Heart right ventricle (tissue), 16 donors: Measurements from ENCODE around the gene STARD5. TPM values are rescaled to one million over a fixed set of nuclear protein-coding genes. Genes with fewer than 3 reads are reported as not detected.
A peak's percentile ranks its signal among the peaks of the same experiment; 100 is the strongest.
"Not testable (repeated sequence)": the region's sequence is repeated elsewhere in the genome, so short reads cannot be mapped to it uniquely, and the experiment has no call there.

Experiments
- ATAC-seq, 8 donors: fragments of 200-7000 bp; cut with Tn5 transposase; one replicate each; pipeline ENCODE4 v1.9.1; 2020; ENCODE audit warnings: mild to moderate bottlenecking in 8 of 8, moderate library complexity in 8 of 8, moderate number of reproducible peaks in 1 of 8
- DNase-seq, 2 donors: peaks; one replicate each; pipeline ENCODE4 v3.0.0-alpha.2; 2020
- H3K27ac ChIP-seq, 10 donors: fragments of 200-600 bp; sonication (generic) in 2 of 10; one replicate each; pipeline versions ENCODE4 v1.5.0 to v1.8.0; 2020 to 2022; ENCODE audit warnings: mild to moderate bottlenecking in 3 of 10
- H3K27me3 ChIP-seq, 7 donors: fragments of 200-600 bp; one replicate each; pipeline ENCODE4 v1.8.0; 2021 to 2022; ENCODE audit warnings: mild to moderate bottlenecking in 2 of 7
- H3K36me3 ChIP-seq, 9 donors: fragments of 200-600 bp; sonication (generic) in 1 of 9; one replicate each; pipeline versions ENCODE4 v1.5.0 to v1.8.0; 2020 to 2022; ENCODE audit warnings: mild to moderate bottlenecking in 2 of 9
- H3K4me1 ChIP-seq, 9 donors: fragments of 200-600 bp; sonication (generic) in 1 of 9; one replicate each; pipeline versions ENCODE4 v1.5.0 to v1.8.0; 2020 to 2022; ENCODE audit warnings: mild to moderate bottlenecking in 4 of 9
- H3K4me3 ChIP-seq, 10 donors: fragments of 200-600 bp; sonication (generic) in 2 of 10; one replicate each; pipeline versions ENCODE4 v1.5.0 to v1.8.0; 2020 to 2022; ENCODE audit warnings: mild to moderate bottlenecking in 7 of 10, moderate library complexity in 2 of 10
- H3K9me3 ChIP-seq, 11 donors: fragments of 200-600 bp in 10 of 11; sonication (generic) in 2 of 11; one replicate each; pipeline versions ENCODE4 v1.5.0 to v1.8.0; 2013 to 2022; ENCODE audit warnings: mild to moderate bottlenecking in 2 of 11, control low read depth in 1 of 11, moderate library complexity in 1 of 11
- WGBS, 2 donors: extraction: QIAGEN DNeasy Blood & Tissue Kit; methylation state at CpG; one replicate each; pipeline ENCODE4 v1.1.7; 2013; ENCODE audit warnings: inconsistent platforms in 1 of 2; 5-methylcytosine and 5-hydroxymethylcytosine counted together
- intact Hi-C, 10 donors: fragments of 100-400 bp; cut with DNase I; formaldehyde crosslinking; loops; one replicate each; pipeline versions ENCODE4 v1.11.1 to v1.14.2; 2022
- polyA plus RNA-seq, 2 donors: library from polyadenylated mRNA; stranded (reverse); fragments of 200-250 nt; gene quantifications; one replicate each; pipeline ENCODE4 v1.2.3, GENCODE V29; 2013
- total RNA-seq, 10 donors: library from RNA; stranded (reverse); fragmentation: NEBNext Ultra II Directional in 3 of 10; extraction: Animal tissue kit (Norgen Biotek cat#: 25700) in 3 of 10; gene quantifications; one replicate each; pipeline versions ENCODE4 v1.2.1 to v1.2.4, GENCODE V29; 2021 to 2023
- TF ChIP-seq, protein P1 (sequence below), 9 donors: fragments of 200-600 bp; sonication (generic) in 2 of 9; IDR thresholded peaks; one replicate each; pipeline versions ENCODE4 v1.5.0 to v1.8.0; 2021 to 2022; ENCODE audit warnings: antibody characterized with exemption in 9 of 9, mild to moderate bottlenecking in 5 of 9, moderate library complexity in 1 of 9
- donor health status: Arrhythmogenic right ventricular cardiomyopathy.
- donor health status: ischemic (EF 13 %, LVEDD 7.1; RV severe dilation, severe dysfunction).
- donor health status: healthy with polysubstance abuse.
- donor health status: DM: no; HTN: yes; CAD: no.
- donor health status: DM: no; HTN: no; CAD: no.
- donor health status: ischemic (EF 25% LVEDD 6.9; RV normal size, moderate dysfunction).
- donor health status: ischemic (EF 25% LVEDD 5.7; RV mildly dilated, moderate dysfunction).
- donor health status: healthy.
- donor health status: DM: yes; HTN: yes; CAD: no.
- donor health status: Ischemic cardiomyopathy.
- donor health status: ischemic (EF 35%, LVEDD 5.7; RV mildly dilated, moderate dysfunction).
- donor health status: nonischemic (EF 11% LVEDD 7.7; RV severe dilation, severe dysfunction).
- donor health status: DM: yes; HTN: yes; CAD: no.
- donor health status: PGD.
- donor health status: ischemic (EF 29% LVEDD 5.4; RV normal size, mild dysfunction).
- donor health status: nonischemic (EF 23%, LVEDD 6.1; RV moderate dilation, normal function).

Gene STARD5
- total and polyA plus RNA-seq, 12 donors, result 0.70 to 4.7 (median 1.3) TPM

DNA sequence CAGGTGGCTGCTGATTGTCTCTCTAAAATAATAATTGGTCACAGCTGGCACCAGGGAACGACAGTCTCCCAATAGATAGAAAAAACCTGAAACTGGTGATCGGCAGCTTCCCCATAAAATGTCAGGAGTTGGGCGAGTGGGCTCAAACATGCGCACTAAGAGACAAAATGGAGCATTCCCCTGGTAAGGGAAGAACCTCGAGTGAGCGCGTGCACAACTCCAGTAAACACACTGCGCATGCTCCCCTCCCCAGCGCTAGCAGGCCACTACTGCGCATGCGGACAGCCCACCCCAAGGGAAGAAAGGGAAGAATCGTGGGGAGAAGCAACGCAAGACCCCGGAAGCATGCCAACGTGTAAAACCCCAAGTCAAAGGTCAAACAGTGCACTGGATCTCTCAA, 7.7 kb upstream of the STARD5 start:
- WGBS, 2 donors, result 87 to 91% methylated on average over 15 of the region's 15 CpGs
- no peak overlapping the region for H3K27ac ChIP-seq
- TF ChIP-seq, protein P1, sequence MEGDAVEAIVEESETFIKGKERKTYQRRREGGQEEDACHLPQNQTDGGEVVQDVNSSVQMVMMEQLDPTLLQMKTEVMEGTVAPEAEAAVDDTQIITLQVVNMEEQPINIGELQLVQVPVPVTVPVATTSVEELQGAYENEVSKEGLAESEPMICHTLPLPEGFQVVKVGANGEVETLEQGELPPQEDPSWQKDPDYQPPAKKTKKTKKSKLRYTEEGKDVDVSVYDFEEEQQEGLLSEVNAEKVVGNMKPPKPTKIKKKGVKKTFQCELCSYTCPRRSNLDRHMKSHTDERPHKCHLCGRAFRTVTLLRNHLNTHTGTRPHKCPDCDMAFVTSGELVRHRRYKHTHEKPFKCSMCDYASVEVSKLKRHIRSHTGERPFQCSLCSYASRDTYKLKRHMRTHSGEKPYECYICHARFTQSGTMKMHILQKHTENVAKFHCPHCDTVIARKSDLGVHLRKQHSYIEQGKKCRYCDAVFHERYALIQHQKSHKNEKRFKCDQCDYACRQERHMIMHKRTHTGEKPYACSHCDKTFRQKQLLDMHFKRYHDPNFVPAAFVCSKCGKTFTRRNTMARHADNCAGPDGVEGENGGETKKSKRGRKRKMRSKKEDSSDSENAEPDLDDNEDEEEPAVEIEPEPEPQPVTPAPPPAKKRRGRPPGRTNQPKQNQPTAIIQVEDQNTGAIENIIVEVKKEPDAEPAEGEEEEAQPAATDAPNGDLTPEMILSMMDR (IDR thresholded peaks at IDR 0.05), result no peak
- no peak overlapping the region for H3K4me3 ChIP-seq
- H3K9me3 ChIP-seq, result no peaks in the 10 kb centered on the region
- peak in 1 of 8 donors; percentile 46 for ATAC-seq
- intact Hi-C loops, result loop anchor here in 4 of 10 donors (5.0 to 10.0 kb wide), 3 partner anchors 47 to 57 kb away; no protein-coding TSS in a partner anchor
- no peak for DNase-seq
- no peaks in the 10 kb centered on the region for H3K36me3 ChIP-seq
- no peaks in the 10 kb centered on the region for H3K27me3 ChIP-seq
- peaks cover 0 to 19% (median 6%) of the 10 kb centered on the region in 9 donors for H3K4me1 ChIP-seq

DNA sequence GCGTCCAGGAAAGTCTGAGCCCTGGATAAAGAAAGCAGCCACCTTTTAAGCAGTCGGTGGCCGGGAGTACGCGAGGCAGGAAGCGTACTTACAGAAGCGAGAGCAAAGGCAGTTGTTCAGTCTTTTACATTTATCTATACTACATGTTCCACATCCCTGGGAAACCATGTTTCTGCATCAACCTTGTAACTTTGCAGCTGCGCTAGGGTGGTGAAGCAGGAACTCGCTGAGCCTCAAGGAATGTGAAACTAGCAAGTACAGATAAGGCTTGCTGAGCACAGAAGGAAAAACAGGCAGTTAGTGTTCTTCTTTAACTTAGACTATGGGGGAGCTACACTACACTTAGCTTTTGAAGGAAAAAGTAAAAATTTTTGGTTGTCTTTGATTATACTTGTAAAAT, 7.2 kb upstream of the STARD5 start:
- not testable (repeated sequence) for H3K27ac ChIP-seq, DNase-seq, H3K9me3 ChIP-seq, H3K36me3 ChIP-seq, H3K27me3 ChIP-seq, H3K4me3 ChIP-seq
- intact Hi-C loops, result loop anchor here in 4 of 10 donors (5.0 to 10.0 kb wide), 3 partner anchors 46 to 56 kb away; no protein-coding TSS in a partner anchor
- ATAC-seq, result peak in 1 of 8 donors; percentile 18
- H3K4me1 ChIP-seq, result peaks cover 0 to 19% (median 1%) of the 10 kb centered on the region in 9 donors
- 46 to 59% methylated on average over 9 of the region's 9 CpGs for WGBS, 2 donors

DNA sequence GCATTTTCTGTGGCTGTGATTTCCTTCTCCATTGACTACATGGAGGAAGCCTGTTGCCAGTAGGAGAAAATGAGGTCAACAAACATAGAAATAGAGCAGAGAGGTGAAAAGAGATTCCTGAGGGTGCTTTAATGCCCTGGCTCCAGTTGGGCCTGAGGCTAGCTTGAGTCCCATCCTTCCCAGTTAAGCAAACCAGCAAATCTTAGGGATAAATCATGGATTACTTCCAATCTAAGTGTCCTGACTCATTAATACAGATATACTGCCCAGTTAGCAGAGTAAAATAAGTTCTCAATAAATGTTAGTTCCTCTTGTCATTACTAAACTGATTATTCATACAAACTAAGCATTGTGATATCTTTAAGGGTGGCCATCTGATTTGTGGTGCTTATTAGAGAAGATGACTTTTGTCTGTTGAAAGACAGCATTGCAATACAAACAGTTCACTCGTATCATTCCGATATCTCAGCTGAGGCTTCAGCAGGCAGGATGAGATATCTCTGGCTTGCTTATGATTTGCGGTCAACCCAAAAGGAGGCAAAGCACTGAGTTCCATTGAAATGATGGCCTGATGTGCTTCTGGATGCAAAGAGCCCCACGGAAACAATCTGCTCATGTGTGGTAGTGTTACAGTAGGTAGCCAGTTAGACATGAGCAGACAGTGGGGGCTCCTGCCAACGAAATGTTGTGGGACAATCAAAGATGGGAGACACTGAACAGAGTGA, 6.6 kb upstream of the STARD5 start:
- TF ChIP-seq, protein P1 (IDR thresholded peaks at IDR 0.05), result no peak
- Histone ChIP-seq H3K36me3 (no peaks in the 10 kb centered on the region), H3K27me3 (no peaks in the 10 kb centered on the region), H3K9me3 (no peaks in the 10 kb centered on the region), H3K27ac (no peak overlapping the region), H3K4me1 (peaks cover 0 to 19% (median 0%) of the 10 kb centered on the region in 9 donors), H3K4me3 (no peak overlapping the region)
- ATAC-seq, result no peak
- 78 to 83% methylated on average over 5 of the region's 5 CpGs for WGBS, 2 donors
- no peak for DNase-seq
- intact Hi-C loops, result loop anchor here in 4 of 10 donors (5.0 to 10.0 kb wide), 3 partner anchors 46 to 56 kb away; no protein-coding TSS in a partner anchor

DNA sequence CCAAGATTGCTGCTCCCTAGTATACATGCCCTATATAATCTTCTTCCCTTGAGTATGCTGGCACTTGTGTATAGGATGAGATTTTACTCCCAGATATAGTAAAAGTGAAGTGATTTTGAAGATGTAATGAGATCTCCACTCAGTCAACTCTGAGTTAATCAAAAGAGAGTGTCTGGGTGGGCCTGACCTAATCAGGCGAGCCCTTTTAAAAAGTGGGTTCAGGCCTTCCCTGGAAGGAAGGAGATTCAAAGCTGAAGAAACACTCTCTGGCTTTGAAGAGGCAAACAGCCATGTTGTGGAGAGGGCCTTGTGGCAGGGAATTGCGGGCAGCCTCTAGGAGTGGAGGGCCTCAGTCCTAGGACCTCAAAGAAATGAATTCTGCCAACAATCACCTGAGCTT, 5.5 kb upstream of the STARD5 start:
- TF ChIP-seq, protein P1 (IDR thresholded peaks at IDR 0.05), result no peak
- no peaks in the 10 kb centered on the region for H3K9me3 ChIP-seq
- ATAC-seq (no peak), DNase-seq (no peak)
- intact Hi-C loops, result loop anchor here in 1 of 10 donors (5.0 kb wide), 1 partner anchor 52 kb away; no protein-coding TSS in a partner anchor
- H3K4me3 ChIP-seq, result no peak overlapping the region
- 96 to 100% methylated on average over 2 of the region's 2 CpGs for WGBS, 2 donors
- no peaks in the 10 kb centered on the region for H3K36me3 ChIP-seq
- H3K27me3 ChIP-seq, result no peaks in the 10 kb centered on the region
- H3K27ac ChIP-seq, result no peak overlapping the region
- peaks cover 0 to 28% (median 5%) of the 10 kb centered on the region in 9 donors for H3K4me1 ChIP-seq

DNA sequence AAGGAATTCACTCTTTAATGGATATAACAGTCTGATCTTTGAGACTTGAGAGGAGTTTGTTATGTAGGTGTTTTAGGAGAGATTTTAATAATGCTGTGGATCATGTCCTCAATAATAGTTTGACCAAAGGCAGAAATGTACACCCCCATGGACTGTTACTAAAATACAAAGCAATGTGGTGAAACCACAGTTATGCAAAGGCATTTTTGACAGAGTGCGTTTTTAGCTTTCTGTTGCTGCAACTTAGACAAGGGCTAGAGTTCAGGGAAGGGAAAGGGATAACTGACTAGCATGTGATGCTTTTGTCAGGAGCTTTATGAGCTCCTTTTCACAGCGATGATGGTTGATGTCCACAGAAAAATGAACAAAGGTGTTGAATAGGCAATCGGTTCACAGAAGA, 3.6 kb upstream of the STARD5 start:
- Histone ChIP-seq H3K4me1 (peaks cover 3 to 39% (median 12%) of the 10 kb centered on the region in 9 donors), H3K36me3 (no peaks in the 10 kb centered on the region), H3K4me3 (no peak overlapping the region), H3K27me3 (no peaks in the 10 kb centered on the region), H3K27ac (no peak overlapping the region), H3K9me3 (no peaks in the 10 kb centered on the region)
- TF ChIP-seq, protein P1 (IDR thresholded peaks at IDR 0.05), result no peak
- 84 to 86% methylated on average over 3 of the region's 3 CpGs for WGBS, 2 donors
- intact Hi-C loops, result loop anchor here in 1 of 10 donors (5.0 kb wide), 1 partner anchor 50 kb away; no protein-coding TSS in a partner anchor
- ATAC-seq (no peak), DNase-seq (no peak)
